ENCODE data around the gene SYPL2.

The SYPL2 gene

DNA sequence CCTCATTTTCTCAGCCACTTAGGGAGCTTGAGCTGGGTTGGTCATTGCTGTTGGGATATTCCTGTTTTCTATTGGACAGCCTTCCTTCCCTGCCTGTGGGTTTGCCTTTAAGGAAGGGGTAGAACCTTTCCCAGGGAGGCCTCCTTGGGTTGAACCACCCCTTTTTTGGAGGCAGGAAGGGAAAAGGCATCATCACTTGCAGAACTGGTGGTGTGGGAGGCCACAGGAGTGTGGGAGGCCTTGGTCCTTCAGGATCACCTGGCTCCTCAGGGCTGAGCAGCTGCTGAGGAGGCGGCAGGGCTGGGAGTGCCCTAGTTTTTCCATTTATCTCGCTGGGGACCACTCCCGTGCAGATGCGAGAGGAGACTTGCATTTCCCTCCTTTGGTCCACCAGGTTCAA, 26.9 kb downstream of the SYPL2 start:
- DNase-seq (ENCODE audit: low read depth) = no peak
- H3K4me3 ChIP-seq (ENCODE audit: control insufficient read depth, low read depth, low read length) = no peak overlapping the region
- TF ChIP-seq, protein P1, sequence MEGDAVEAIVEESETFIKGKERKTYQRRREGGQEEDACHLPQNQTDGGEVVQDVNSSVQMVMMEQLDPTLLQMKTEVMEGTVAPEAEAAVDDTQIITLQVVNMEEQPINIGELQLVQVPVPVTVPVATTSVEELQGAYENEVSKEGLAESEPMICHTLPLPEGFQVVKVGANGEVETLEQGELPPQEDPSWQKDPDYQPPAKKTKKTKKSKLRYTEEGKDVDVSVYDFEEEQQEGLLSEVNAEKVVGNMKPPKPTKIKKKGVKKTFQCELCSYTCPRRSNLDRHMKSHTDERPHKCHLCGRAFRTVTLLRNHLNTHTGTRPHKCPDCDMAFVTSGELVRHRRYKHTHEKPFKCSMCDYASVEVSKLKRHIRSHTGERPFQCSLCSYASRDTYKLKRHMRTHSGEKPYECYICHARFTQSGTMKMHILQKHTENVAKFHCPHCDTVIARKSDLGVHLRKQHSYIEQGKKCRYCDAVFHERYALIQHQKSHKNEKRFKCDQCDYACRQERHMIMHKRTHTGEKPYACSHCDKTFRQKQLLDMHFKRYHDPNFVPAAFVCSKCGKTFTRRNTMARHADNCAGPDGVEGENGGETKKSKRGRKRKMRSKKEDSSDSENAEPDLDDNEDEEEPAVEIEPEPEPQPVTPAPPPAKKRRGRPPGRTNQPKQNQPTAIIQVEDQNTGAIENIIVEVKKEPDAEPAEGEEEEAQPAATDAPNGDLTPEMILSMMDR (IDR thresholded peaks at IDR 0.05; ENCODE audit: control insufficient read depth, insufficient read depth, low read depth, low read length, missing control alignments) = no peak

DNA sequence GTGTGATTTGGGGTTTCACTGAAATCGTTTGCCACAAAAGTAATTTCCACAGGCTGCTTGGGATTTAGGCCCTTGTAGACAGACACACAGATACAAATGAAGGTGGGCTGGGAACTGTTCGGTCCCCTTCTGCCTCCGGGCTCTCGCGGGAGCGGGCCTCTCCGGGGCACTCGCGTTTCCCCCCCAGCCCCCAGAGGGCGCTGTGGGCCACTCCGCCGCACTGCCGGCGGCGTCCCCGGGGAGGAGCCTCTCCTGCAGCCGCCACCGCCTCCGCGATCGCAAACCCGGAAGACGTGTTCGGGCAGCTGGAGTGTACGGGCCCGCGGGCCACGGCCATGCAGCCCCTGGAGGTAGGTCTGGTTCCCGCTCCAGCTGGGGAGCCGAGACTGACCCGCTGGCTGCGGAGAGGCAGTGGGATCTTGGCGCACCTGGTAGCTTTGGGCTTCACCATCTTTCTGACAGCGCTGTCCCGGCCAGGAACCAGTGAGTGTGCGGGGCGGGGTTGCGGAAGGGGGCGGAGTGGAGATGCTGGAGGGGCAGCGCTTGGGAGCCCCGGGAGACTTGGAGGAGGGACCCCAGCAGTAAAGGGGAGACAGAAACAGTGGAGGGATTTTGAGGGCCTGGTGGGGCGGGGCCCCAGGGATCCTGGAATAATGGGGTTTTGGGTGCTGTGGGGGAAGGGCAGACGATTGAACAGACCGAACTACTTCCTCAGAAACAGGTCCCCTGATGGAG, 27.6 kb downstream of the SYPL2 start, which contains the start of gene CYB561D1:
Gene CYB561D1, plus strand, starts transcription at position 290 of the 735 bp plus-strand sequence. Its CDS starts 46 bp downstream, at position 336.
- peak; percentile 33 for DNase-seq (ENCODE audit: low read depth)
- H3K4me3 ChIP-seq (ENCODE audit: control insufficient read depth, low read depth, low read length) = peak within 1 kb of the TSS; percentile 98
- TF ChIP-seq, protein P1 (IDR thresholded peaks at IDR 0.05; ENCODE audit: control insufficient read depth, insufficient read depth, low read depth, low read length, missing control alignments) = peak; percentile 83

DNA sequence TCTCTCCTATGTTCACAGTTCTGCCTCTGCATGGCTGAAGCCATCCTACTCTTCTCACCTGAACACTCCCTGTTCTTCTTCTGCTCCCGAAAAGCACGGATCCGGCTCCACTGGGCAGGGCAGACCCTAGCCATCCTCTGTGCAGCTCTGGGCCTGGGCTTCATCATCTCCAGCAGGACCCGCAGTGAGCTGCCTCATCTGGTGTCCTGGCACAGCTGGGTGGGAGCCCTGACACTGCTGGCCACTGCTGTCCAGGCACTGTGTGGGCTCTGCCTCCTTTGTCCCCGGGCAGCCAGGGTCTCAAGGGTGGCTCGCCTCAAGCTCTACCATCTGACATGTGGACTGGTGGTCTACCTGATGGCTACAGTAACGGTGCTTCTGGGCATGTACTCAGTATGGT, 29.4 kb downstream of the SYPL2 start:
- TF ChIP-seq, protein P1 (IDR thresholded peaks at IDR 0.05; ENCODE audit: control insufficient read depth, insufficient read depth, low read depth, low read length, missing control alignments) = no peak
- DNase-seq (ENCODE audit: low read depth) = no peak
- H3K4me3 ChIP-seq (ENCODE audit: control insufficient read depth, low read depth, low read length) = no peak overlapping the region

DNA sequence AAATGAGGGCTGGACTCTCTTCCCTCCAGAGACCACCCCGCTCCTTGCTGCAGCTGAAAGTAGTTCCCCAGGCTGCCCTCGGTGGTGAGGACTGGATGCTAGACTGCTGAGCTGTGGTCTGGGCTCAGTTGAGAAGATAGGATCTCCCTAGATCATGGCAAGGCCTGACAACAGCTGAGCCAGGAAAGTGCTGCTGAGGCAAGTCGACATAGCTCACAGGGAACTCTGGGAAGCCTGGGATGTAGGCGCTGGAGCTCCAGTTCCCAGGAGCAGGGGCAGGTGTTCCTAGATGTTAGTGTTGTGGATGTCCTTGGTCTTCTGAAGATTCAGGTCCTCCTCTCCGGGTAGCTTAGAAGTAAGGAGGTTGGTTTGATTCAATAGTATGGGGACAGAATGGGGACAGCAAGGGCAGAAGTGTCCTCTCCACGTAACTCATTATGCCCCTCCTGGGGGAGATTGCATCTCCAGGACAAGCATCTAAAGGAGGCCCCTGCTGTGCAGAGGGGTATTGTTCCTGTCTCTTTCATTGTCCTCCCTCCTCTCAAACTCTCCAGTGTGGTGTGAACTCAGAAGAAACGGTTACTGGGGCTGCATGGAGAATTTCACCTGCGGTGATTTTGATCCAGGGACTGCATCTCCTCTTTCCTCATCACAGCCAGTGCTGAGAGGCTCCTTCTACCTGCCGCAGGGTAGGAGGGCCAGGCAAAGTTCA, 31.3 kb downstream of the SYPL2 start:
- H3K4me3 ChIP-seq (ENCODE audit: control insufficient read depth, low read depth, low read length) = no peak overlapping the region
- TF ChIP-seq, protein P1 (IDR thresholded peaks at IDR 0.05; ENCODE audit: control insufficient read depth, insufficient read depth, low read depth, low read length, missing control alignments) = no peak
- no peak for DNase-seq (ENCODE audit: low read depth)

DNA sequence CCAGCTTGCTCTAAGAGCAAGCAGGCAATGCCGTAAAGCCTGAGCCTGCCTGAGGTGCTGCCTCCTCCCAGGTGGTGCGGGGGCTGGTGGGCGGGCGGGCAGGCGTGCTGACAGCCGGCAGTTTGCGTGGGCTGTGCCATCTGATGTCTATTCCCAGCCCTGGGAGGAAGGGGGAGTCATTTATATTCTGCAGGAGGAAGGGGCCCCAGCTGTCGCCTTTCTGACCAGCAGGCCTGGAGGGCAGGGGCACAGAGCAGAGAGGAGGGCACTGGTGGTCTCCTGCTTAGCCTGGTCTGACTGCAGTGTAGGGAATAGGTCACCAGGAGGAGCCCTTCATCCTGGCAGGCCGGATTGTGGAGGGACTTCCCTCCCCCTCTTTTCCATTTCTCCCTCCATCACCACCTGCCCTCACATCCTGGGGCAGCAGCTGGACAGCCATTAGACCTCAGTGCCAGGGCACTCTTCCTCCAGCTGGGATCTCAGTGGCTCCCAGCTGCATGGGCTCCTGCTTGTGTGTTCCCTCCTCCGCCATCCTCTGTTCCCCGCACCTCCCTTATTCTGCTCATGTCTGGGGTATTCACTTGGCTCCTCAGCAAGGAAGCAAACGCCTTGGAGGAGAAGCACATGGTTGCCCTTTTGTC, 31.9 kb downstream of the SYPL2 start:
- H3K4me3 ChIP-seq (ENCODE audit: control insufficient read depth, low read depth, low read length) = no peak overlapping the region
- no peak for DNase-seq (ENCODE audit: low read depth)

DNA sequence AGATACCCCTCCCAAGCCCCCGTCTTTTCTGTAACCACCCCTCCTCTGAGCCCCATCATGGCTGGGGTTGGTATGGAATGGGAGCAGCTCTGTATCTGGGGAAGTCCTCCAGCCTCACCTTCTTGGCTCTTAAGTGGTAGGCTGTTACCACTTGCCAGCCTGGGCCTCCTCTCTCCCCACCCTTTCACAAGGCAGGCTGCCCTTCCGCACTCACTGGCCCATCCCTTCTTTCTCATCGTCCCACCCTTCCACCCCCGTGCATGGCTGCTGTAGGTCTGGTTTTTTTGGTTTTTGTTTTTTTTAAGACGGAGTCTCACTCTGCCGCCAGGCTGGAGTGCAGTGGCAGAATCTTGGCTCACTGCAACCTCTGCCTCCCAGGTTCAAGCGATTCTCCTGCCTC, 32.7 kb downstream of the SYPL2 start:
- DNase-seq (ENCODE audit: low read depth) = no peak
- H3K4me3 ChIP-seq (ENCODE audit: control insufficient read depth, low read depth, low read length) = no peak overlapping the region
- TF ChIP-seq, protein P1 (IDR thresholded peaks at IDR 0.05; ENCODE audit: control insufficient read depth, insufficient read depth, low read depth, low read length, missing control alignments) = no peak

More for the DNA sequence above, 31.9 kb downstream of the SYPL2 start:
- TF ChIP-seq, protein P1 (IDR thresholded peaks at IDR 0.05; ENCODE audit: control insufficient read depth, insufficient read depth, low read depth, low read length, missing control alignments) = peak; percentile 68

Measured in AG09309 (cell line).